Measurements from ENCODE around the gene CADM1.

GRCh38 chr11:115185507-115185906 lies 318.7 kb downstream of the CADM1 start:
- TF ChIP-seq POLR2A (IDR thresholded peaks at IDR 0.05; ENCODE audit: low read depth) = no peak
- no peak for TF ChIP-seq CTCF (IDR thresholded peaks at IDR 0.05)
- no peak for TF ChIP-seq POLR2AphosphoS5 (IDR thresholded peaks at IDR 0.05)
- no peak for TF ChIP-seq EP300 (IDR thresholded peaks at IDR 0.05)

Measured in esophagus muscularis mucosa (tissue), 4 donors.